Stimulated activated CD8-positive, alpha-beta memory T cell treated with anti-CD3 and anti-CD28 coated beads, Interleukin-12 subunit alpha, Interleukin-12 subunit beta, amount 100 ng/mL, for 4 hours (primary cell): Measurements from ENCODE around the gene RBCK1.
"Not testable (repeated sequence)": the region's sequence is repeated elsewhere in the genome, so short reads cannot be mapped to it uniquely, and the experiment has no call there.

Experiments
- DNase-seq: peaks from one replicate; pipeline ENCODE4 v3.0.0-alpha.2; 2020; ENCODE audit warnings: low read depth

The RBCK1 gene

DNA sequence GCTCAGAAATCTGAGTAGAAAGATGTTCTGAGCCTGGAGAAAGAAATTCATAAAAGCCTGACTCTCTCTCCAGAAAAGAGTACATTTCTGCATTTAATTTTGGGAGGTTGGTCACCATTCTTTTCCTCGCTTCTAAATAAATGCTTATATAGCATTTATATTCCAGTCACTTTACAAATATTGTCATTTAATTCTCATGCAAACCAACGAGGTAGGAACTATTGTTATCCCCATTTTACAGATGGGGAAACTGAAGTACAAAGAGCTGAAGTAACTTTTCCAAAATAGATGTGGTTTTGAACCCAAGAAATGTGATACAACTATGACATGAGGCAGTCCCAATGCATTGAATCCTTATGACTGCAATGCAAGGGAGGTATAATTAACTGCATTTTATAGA lies 32.0 kb upstream of the RBCK1 start:
- DNase-seq: no peak

DNA sequence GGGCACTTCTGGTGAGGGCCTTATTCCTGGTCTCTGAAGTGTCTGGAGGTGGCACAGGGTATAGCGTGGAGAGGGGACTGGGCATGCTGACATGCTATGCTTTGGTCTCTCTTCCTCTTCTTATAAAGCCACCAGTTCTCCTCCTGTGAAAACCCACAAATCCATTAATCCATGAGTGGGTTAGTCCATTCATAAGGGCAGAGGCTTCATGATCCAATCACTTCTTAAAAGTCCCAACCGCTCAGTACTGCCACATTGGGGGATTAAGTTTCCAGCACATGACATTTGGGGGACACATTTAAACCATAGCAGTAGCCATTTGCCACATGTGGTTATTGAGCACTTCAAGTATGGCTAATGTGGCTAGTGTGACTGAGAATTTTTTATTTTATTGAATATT lies 31.3 kb upstream of the RBCK1 start:
- DNase-seq: no peak

DNA sequence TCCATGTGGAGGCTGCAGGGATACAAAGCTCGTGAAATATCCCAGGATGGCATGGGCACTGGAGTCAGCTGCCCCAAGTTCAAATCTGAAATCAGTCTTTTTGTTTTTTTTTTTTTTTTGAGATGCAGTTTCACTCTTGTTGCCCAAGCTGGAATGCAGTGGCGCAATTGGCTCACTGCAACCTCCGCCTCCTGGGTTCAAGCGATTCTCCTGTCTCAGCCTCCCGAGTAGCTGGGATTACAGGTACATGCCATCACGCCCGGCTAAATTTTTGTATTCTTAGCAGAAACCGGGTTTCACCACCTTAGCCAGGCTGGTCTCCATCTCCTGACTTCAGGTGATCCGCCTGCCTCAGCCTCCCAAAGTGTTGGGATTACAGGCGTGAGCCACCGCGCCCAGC lies 30.5 kb upstream of the RBCK1 start:
- DNase-seq: not testable (repeated sequence)

DNA sequence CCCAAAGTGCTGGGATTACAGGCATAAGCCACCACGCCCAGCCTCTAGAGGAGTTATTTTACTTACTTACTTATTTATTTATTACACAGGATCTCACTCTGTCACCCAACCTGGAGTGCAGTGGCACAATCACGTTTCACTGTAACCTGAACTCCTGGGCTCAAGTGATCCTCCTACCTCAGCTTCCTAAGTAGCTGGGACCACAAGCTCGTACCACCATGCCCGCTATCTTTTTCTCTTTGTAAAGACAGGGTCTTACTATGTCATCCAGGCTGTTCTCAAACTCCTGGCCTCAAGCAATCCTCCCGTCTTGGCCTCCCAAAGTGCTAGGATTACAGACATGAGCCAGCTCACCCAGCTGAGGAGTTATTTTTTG lies 29.1 kb upstream of the RBCK1 start:
- no peak for DNase-seq

DNA sequence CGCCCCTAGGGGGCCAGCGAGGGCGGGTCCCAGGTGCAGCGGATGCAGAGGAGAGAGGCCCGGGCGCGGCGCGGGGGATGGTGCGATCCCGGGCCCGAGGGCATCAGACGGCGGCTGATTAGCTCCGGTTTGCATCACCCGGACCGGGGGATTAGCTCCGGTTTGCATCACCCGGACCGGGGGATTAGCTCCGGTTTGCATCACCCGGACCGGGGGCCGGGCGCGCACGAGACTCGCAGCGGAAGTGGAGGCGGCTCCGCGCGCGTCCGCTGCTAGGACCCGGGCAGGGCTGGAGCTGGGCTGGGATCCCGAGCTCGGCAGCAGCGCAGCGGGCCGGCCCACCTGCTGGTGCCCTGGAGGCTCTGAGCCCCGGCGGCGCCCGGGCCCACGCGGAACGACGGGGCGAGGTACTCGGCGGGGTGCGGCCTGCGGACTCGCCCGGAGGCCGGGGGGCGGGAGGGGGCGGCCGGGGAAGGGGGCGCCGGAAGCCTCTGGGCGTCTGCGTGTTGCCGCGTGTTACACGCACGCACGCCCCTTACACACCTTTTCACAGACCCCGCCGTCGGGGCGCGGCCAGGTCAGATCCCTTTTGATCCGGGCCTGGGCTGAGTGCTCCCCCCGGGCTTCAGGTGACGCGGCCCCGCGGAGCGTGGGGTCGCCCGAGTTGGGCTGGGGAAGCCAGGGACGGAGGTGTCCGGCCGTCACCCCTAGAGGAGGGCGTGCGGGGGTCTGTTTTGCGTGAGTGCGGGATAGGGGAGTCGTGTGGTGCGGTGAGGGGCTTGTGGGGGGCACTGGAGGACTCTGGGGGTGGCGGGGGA lies 27.1 kb upstream of the RBCK1 start:
- peak; percentile 50 for DNase-seq

DNA sequence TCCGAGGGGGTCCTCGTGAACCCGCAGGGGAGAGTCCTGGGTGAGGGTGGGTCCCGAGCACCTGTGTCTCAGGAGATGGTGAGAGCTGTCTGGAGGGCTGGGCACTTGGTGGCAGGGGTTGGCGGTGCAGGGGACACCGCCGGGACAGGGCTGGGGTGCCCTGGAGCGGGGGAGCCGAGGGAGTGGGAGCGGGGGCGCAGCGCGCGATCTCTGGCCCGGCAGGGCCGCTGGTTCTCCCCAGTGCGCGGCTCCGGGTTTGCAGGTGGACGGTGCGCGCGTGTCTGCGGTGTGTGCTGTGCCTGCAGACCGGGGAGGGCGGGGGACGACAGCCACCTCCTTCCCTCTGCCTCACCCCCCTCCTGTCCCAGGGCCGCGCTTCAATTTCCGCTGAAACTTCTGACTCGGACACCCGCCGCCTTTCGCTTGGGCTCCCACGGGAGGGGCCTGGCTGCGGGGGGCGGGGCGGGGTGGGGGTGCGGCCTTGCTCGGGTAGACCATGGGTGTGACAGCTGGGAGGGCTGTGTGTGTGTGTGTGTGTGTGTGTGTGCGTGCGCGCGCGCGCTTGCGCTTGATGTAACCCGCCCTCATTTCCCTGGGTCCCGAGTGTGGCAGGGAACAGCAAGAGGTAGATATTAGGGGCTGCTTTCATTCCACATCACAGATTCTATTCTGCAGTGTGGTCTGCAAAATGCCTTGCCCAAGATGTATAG lies 26.4 kb upstream of the RBCK1 start:
- peak; percentile 65 for DNase-seq

DNA sequence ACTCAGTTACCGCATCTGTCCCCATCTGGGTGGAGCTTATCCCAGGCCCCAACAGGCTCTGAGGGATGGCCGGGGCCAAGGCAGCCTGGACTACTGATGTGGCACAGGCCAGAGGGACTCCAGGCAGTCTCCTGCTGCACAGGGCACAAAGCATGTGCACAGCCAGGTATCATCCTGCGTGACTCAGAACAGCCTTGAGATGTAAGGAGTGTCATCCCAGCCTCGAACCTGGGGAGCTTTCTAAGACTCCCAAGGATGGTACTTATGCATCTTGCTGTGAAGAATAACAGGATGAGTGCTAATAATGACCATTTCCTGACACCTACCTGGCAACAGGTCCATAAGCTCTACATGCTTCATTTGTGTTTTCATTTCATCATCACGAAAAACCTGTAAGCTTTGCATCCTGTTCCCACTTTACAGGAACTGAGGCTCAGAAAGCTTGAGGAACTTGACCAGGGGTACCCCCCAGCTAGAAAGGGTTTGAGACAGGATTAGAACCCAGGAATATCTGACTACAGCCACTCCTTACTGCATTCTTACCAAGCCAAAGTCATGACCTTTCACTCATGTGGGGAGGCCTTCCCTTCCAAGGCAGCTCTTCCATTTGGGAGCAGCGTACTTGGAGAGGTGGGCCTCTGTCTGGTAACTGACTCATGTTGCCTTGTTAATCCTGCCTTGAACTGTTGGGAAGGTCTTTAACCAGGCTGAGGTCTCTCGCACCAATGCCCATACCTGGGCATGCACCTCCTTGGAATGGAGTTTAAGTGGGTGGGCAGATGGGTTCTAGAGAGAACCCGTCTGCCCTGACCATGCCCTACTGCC lies 25.6 kb upstream of the RBCK1 start:
- DNase-seq: no peak

DNA sequence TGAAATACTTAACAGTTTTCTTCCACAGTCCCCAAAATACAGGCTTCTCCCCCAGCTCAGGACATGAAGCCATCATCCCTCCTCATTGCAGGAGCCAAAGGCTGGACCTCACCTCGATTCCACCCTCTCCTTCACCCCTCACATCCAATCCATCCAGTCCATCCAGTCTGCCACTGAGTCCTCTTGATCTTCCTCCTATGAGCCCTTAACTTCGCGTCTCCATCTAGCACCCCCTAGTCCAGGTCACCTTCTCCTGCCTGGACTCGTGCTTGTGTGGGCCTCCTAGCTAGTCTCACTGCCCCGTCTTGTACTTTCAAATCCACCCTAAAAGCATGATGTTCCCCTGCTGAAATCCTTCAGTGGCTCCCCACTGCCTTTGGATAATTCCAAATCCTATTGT lies 24.2 kb upstream of the RBCK1 start:
- DNase-seq: no peak

DNA sequence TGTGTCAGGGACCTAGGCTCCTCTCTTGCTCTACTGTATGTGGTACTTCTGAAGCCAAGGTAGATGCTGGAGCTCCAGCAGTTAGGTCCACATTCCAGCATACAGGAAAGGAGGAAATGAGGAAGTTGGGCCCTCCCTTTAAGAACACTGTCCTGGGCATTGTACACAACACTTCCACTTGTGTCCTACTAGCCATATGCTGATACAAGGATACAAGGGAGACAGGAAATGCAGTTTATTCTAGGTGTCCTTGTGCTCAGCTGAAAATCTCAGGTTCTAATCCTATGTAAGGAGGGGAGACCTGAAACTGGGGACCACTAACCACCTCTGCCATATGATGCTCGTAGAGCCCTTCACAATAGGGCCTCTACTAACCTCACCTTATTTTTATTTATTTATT lies 23.4 kb upstream of the RBCK1 start:
- no peak for DNase-seq

DNA sequence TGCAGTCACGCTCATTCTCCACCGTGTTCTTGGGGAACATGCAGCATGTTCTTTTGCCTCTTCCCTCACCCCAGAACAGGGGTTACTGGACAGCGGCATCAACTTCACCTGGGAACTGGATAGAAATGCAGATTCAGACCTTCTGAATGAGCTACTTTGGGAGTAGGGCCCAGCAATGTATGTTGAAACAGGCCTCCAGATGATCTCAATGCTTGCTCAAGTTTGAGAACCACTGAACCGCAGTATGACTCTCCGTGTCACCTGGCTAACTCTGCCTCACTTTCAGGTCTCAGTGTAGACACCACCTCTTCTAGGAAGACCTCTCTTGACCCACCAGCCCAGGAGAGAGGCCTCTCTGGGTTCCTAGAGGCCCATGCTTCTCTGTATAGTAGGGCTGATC lies 22.7 kb upstream of the RBCK1 start:
- DNase-seq: no peak

DNA sequence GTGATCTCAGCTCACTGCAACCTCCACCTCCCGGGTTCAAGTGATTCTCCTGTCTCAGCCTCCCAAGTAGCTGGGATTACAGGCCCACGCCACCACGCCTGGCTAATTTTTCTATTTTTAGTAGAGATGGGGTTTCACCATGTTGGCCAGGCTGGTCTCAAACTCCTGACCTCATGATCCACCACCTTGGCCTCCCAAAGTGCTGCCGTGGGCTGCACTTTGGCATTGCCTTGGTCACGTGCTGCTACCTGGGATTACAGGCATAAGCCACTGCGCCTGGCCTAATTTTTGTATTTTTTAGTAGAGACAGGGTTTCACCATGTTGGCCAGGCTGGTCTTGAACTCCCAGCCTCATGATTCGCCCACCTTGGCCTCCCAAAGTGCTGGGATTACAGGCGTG lies 21.5 kb upstream of the RBCK1 start:
- not testable (repeated sequence) for DNase-seq

DNA sequence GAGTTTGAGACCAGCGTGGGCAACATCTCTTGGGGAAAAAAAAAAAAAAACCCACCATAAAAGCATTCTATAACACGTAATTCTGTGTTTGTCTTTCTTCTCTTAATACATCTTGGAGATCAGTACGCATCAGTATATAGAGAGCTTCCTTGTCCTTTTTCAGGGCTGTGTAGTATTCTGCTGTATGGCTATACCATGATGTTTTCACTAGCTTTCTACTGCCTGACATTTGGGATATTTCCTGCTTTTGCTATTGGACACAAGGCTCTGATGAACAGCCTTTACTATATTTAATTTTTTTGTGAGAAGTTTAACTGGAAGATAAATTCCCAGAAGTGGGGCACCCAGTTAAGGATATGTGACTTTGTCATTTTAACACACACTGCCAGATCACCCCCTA lies 20.6 kb upstream of the RBCK1 start:
- DNase-seq: no peak

DNA sequence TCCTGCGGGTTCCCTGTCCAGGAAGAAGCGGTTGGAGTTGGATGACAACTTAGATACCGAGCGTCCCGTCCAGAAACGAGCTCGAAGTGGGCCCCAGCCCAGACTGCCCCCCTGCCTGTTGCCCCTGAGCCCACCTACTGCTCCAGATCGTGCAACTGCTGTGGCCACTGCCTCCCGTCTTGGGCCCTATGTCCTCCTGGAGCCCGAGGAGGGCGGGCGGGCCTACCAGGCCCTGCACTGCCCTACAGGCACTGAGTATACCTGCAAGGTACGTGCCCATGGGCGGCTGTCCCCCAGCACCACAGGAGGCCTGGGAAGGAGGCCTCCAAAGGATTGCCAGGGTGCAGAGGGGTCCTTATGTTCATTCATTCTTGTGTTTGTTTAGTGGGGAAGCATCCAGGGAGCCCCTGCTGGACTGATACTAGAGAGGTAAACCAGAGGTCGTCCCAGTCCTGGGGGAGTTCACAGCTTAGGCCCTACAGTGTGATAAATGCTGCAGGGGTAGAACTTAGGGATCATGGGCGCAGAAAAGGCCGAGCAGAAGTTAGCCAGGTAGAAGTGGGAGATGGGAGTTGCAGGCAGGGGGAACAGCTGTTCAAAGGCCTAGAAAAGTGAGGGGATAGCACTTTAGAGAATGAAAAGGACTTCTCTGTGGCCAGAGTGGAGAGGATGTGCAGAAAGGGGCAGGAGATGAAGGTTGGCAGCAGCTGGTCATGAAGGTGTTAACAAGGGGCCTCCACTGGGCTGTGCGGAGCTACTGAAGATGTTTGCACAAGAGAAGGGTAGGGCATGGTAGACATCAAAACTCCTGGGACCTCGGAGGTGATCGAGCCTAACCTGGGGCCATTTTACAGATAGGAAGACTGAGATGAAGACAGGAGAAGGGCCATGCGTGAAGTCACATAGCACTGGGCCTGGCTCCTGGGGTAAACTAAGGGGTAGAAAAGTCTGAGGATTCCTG lies 19.8 kb upstream of the RBCK1 start:
- no peak for DNase-seq

DNA sequence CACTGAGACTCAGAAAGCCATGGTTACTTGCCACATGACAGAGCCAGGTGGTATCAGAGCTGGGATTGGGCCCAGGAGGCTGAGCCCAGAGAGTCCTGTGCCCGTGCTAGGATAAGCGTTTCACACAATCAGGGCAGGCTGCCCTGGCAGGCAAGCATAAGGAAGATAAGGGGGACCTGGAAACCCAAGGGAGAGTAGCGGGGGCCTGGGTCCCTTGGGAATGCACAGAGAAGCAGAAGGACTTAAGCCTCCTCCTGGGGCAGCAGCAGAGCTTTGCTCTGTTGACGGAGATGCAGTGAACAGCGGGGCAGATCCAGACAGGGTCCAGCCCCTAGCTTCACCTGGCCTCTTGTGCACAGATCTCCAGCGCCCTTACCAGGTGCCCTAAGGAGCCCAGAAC lies 18.9 kb upstream of the RBCK1 start:
- no peak for DNase-seq

DNA sequence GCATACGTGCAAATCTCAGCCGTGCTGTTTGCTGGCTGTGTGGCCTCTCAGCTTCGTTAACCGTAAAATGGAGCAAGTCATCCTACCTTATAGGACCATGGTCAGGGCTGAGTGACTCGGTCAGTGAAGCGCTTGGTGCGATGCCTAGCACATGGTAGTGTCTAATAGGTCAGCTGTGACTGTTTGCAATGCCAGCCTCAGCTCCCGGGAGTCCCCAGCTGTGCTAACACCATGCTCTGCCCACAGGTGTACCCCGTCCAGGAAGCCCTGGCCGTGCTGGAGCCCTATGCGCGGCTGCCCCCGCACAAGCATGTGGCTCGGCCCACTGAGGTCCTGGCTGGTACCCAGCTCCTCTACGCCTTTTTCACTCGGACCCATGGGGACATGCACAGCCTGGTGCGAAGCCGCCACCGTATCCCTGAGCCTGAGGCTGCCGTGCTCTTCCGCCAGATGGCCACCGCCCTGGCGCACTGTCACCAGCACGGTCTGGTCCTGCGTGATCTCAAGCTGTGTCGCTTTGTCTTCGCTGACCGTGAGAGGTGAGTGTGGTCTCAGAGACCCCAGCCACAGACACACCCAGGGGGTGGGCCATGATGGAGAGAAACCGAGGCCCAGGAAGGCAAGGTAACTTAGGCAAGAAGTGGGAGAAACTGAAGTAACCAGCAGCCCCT lies 16.9 kb upstream of the RBCK1 start:
- no peak for DNase-seq

DNA sequence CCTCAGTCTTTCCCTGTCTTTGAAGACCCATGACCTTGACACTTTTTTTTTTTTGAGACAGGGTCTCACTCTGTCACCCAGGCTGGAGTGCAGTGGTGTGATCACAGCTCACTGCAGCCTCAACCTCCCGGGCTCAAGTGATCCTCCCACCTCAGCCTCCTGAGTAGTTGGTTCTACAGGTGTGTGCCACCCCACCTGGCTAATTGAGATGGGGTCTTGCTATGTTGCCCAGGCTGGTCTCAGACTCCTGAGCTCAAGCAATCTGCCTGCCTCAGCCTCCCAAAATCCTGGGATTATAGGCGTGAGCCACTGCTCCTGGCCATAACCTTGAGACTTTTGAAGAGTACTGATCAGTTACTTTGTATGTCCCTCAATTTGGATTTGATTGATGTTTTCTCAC lies 14.8 kb upstream of the RBCK1 start:
- DNase-seq: not testable (repeated sequence)

DNA sequence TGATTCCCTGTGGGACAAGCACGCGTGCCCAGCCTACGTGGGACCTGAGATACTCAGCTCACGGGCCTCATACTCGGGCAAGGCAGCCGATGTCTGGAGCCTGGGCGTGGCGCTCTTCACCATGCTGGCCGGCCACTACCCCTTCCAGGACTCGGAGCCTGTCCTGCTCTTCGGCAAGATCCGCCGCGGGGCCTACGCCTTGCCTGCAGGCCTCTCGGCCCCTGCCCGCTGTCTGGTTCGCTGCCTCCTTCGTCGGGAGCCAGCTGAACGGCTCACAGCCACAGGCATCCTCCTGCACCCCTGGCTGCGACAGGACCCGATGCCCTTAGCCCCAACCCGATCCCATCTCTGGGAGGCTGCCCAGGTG lies 11.9 kb upstream of the RBCK1 start:
- no peak for DNase-seq

DNA sequence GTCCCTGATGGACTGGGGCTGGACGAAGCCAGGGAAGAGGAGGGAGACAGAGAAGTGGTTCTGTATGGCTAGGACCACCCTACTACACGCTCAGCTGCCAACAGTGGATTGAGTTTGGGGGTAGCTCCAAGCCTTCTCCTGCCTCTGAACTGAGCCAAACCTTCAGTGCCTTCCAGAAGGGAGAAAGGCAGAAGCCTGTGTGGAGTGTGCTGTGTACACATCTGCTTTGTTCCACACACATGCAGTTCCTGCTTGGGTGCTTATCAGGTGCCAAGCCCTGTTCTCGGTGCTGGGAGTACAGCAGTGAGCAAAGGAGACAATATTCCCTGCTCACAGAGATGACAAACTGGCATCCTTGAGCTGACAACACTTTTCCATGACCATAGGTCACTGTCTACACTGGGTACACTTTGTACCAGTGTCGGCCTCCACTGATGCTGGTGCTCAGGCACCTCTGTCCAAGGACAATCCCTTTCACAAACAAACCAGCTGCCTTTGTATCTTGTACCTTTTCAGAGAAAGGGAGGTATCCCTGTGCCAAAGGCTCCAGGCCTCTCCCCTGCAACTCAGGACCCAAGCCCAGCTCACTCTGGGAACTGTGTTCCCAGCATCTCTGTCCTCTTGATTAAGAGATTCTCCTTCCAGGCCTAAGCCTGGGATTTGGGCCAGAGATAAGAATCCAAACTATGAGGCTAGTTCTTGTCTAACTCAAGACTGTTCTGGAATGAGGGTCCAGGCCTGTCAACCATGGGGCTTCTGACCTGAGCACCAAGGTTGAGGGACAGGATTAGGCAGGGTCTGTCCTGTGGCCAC lies 11.3 kb upstream of the RBCK1 start:
- no peak for DNase-seq

DNA sequence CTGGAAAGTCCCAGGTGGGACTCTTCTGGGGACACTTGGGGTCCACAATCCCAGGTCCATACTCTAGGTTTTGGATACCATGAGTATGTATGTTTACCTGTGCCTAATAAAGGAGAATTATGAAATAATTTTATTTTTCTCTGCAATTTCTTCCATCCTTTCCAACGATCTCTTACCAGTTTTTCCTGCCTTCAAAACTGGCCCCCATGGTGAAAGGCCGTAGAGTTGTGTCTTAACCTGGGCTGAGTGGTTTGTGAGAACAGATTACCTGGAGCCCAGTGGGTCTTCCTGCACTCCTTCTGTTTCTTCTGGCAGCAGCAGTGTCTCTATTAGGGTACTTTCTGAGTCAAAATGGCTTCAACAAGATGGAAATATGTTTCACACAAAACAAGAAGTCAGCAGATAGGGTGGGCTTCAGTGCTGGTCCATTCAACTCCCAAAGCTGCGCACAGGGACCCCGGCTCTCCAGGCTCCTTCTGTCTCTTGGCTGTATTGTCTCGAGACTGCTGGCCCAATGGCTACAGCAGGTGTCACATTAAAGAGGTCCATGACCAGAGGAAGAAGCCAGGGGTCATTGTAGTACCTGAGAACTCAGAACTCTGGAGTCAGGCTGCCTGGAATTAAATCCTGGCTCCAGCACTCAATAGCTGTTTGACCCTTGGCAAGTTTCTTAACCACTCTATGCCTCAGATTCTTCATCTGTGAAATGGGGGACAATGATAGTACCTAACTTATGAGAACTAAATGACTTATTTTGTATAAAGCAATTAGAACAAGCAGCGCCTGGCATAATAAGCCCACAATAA lies 10.5 kb upstream of the RBCK1 start:
- no peak for DNase-seq
